HG02763 (cell line): ENCODE results near the gene HLA-DOA.
A peak's percentile ranks its signal among the peaks of the same experiment; 100 is the strongest.

ENCODE experiments used
- ATAC-seq: cut with Tn5 transposase; IDR thresholded peaks from one replicate; pipeline ENCODE4 v1.9.1; 2021; ENCODE audit warnings: mild to moderate bottlenecking, moderate library complexity; ENCODE audit not compliant: unreplicated experiment

Gene HLA-DOA

GRCh38 chr6:33008944-33009861, at the start of gene HLA-DOA:
HLA-DOA (minus strand) TSS chr6:33009591.
- ATAC-seq = no peak

DNA sequence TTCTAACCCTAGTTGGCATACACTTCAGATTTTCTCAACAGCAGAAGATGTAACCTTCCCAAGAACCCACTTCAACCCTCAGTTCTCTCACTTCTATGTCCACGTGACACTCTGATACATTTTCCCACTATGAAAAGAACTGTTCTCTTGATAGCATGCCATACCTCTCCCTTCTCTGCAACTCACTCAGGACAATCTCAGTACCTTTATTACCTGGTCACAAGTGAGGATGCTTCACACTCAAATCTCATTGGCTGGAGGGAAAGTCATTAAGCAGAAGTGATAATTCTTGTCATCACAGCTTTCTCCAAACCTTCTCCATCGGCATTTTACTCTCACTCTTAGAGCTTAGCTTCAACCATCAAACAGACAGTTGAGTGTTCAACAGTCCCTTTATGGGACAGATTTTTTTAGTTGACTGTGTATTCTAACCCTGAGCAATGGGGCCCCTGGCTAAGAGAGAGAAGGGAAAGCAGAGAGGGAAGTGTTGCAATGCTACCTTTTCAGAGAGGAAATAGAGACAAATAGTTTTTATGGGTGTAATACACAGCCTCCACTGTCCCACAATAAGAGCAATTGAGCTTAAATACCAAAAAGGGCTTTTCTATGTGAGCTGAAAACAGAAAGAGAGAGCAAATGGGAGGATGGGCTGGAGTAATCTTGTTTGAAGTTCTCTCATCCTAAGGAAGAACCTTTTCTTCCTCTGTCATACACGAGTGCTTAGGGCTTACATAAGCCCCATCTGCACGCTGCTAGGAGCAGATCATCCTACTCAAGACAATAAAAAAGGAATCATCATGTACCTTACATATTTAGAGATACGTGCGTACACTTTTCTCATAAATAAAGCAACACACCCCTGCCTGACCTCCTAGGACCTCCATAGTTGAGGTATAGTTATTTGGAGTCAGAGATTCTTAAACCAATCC, 48.1 kb upstream of the HLA-DOA start:
- ATAC-seq = no peak

DNA sequence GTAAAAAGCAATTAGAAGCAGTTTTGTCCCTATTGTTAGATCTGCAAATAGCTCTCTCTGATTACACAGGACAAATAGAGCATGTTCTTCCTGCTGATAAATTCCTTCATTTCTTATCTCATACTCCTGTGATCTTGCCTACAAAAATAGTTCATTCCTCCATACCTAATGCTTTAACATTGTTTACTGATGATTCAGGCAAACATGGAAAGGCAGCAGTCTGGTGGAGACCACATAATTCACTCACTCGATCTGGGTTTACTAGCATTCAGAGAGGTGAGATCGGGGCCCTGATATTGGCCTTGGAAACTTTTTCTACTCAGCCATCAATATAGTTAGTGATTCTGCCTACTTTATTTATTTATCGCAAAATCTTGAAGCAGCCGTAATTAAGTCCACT, 43.8 kb upstream of the HLA-DOA start:
- ATAC-seq = no peak

DNA sequence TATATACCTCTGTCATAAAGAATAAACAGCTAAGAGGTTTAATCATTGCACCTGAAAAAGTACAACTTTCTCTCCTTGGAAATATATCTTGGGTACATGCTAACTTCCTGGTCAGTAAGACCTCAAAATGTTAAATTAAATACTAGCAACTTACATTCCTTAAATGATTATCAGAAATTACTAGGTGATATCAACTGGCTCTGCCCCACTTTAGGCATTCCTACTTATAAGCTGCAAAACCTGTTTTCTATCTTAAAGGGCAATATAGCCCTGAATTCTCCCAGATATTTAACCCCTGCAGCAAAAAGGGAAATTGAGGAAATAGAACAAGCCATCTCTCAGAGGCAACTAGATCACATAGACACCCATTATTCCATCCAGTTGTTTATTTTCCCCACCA, 43.2 kb upstream of the HLA-DOA start:
- no peak for ATAC-seq

DNA sequence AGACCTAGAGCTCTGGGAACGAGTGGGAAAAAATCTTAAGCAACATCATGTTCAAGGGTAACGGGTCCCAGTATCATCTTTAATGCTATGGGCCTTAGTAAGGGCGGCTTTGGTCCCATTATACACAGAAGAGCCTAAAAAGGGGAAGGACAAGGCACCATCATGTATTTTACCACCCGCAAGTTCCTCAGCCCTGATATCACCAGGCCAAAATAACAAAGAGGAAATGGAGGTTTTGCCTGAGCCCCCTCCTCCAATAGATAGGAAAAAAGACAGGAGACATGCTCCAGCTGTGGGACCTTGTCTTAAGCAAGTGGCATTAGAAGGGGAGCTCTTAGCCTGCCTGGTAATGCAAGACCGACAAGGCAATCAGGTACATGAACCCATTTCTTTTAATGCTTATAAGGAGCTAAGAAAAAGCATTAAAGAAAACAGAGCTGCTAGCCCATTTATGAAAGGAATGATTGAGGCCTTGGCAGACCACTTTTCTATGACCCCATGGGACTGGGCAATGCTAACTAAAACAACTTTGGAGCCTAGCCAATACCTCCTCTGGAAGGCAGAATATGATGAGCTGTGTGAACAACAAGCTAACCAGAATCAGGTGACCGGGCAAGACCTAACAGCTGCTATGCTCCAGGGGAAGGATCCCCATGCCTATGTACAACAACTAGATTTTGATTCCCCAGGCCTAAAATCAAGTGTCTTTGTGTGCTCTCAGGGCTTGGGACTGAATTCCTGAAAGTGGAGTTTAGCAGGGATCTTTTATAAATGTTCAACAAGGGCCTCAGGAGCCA, 40.8 kb upstream of the HLA-DOA start:
- ATAC-seq = no peak

DNA sequence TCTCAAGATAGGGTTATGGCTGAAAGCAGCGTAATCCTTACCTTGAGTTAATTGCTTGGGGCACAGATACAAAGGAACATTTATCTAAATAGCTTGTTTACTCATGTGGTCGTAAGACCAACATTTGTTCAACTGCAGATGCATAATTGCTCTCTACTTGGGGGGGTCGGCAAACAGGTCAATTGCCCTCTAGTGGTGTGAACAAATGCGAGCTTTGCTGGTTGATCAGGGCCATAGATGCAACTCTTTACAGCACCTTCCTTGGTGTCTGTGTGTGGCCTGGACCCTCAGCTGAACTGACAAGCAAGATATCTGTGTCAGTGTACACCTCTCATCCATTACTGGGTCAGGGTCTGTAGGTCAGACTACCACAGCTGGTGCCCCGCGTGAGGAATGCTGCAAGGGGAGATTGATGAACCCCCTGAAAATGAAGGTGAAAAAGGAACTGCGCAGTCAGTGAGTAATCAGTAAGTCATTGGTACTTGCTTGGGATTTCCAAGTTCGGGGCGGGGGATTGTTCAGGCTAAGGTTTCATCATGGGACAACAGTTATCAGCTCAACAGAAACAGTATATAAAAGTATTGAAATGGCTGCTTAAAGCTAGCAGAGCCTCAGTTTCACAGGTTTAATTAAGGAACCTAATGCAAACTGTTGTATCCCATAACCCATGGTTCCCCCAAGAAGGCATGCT, 40.1 kb upstream of the HLA-DOA start:
- no peak for ATAC-seq

- ATAC-seq = no peak
These were observed 30.8 kb upstream of the HLA-DOA start for GRCh38 chr6:33040157-33040556.

GRCh38 chr6:33036535-33036934, 27.1 kb upstream of the HLA-DOA start:
- no peak for ATAC-seq

DNA sequence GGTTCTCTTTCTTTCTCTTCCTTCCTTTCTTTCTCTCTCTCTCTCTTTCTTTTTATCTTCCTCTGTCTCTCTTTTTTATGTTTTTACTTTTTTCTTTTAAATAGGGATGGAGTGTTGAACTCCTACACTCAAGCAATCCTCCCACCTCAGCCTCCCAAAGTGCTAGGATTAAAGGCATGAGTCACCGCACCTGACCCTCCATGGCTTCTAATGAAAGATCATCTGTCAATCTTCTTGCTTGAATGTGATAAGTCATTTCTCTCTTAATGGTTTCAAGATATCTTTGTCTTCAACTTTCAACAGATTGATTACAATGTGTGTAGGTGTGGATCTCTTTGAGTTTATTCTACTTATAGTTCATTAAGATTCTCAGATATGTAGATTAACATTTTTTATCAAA, 25.2 kb upstream of the HLA-DOA start:
- ATAC-seq = no peak

DNA sequence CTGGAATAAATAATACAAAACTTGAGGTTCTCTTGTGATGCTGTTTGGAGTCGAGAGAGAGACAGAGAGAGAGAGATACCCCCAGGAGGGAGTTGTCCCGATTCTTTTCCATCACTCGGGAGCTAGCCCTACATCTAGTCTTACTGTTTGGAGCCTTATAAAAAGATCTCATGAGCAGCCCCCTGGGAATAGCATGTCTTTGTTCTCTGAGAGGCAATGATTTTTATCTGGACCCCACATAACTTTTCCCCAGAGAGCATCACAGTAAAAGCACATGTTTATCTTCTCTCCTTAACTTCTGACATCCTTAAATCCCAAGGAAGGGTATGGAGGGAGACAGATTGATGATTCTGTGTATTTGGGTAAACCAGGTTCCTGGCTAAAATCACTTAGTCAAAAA, 20.9 kb upstream of the HLA-DOA start:
- ATAC-seq = no peak

GRCh38 chr6:33029328-33030184, 20.2 kb upstream of the HLA-DOA start:
- peak; percentile 63 for ATAC-seq

GRCh38 chr6:33028220-33028849, 18.9 kb upstream of the HLA-DOA start:
- no peak for ATAC-seq

GRCh38 chr6:33024521-33024920, 15.1 kb upstream of the HLA-DOA start:
- ATAC-seq = no peak

DNA sequence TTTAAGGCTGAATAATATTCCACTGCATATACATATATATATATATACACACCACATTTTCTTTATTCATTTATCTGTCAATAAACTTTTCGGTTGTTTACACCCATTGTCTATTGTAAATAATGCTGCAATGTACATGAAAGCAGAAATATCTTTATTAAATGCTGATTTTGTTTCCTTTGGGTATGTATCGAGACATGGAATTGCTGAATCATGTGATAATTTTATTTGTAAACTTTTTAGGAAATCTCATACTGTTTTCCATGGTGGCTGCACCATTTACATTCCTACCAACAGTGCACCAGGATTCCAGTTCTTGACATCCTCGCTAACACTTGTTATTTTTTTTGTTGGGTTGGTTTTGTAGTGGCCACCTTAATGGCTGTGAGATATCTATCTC, 14.1 kb upstream of the HLA-DOA start:
- no peak for ATAC-seq

DNA sequence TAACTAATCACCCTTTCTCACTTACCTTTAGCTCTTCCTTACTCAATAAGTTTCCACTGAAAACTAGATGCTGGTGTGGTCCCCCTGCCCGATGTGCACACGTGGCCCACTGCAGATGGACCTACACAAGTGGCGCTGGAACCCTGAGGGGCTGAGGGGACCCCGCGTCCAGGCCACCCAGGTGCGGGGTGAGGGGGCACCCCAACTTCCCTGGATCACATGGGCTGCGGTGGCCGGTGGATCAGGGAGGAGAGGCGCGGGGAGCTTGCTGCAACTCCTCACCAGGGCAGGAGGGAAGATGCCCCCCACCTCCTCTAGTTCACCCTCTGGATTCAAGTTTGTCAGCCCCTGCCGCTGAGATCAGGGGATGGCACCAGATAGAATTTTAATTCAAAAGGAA, 12.5 kb upstream of the HLA-DOA start:
- ATAC-seq = no peak

GRCh38 chr6:33019372-33019771, 10.0 kb upstream of the HLA-DOA start:
- no peak for ATAC-seq

- peak; percentile 56 for ATAC-seq
These were observed 9.5 kb upstream of the HLA-DOA start for GRCh38 chr6:33018904-33019303.

DNA sequence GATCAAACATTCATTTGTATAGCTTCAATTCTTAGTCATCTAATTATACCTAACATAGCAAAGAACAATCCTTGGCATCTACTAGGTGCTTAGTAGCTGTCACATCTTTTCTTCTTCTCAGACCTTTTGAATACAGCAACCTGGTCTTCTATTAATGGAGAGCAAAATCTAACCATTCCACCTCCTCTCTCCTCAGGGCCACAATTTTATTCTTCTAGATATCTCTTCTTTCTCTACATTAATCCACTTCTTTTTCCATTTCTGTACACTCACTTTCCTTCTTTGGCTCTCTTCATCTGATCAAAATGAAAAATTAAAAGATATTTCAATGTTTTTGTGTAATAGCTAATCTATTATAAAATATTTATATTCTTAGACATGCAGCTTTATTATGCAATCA, 9.0 kb upstream of the HLA-DOA start:
- no peak for ATAC-seq
